Mesodermal cell (in vitro differentiated cells): ENCODE data around the gene MARCKSL1.

Experiments used
- H3K27ac ChIP-seq: 2 replicates; pipeline ENCODE4 v1.7.0; 2013; ENCODE audit warnings: mild to moderate bottlenecking, low read depth, low read length, moderate library complexity; ENCODE audit not compliant: severe bottlenecking
- H3K36me3 ChIP-seq: 2 replicates; pipeline ENCODE4 v1.7.1; 2013; ENCODE audit warnings: mild to moderate bottlenecking, low read length, moderate library complexity; ENCODE audit not compliant: control insufficient read depth, insufficient read depth
- H3K4me1 ChIP-seq: one replicate; pipeline ENCODE4 v1.7.1; 2013; ENCODE audit warnings: mild to moderate bottlenecking, low read length; ENCODE audit not compliant: insufficient read depth, control insufficient read depth, poor library complexity, severe bottlenecking
- H3K4me3 ChIP-seq: 2 replicates; pipeline ENCODE4 v1.7.0; 2013; ENCODE audit warnings: low read length, control low read depth, mild to moderate bottlenecking; ENCODE audit not compliant: insufficient read depth, poor library complexity, severe bottlenecking; ENCODE audit errors: extremely low read depth
- H3K9me3 ChIP-seq: 2 replicates; pipeline ENCODE4 v1.7.1; 2013; ENCODE audit warnings: mild to moderate bottlenecking, low read length, moderate library complexity; ENCODE audit not compliant: control insufficient read depth
- WGBS, 2 experiments: methylation state at CpG; one replicate each; pipeline ENCODE4 v1.1.5; 2013; ENCODE audit warnings: missing lambda C conversion rate in 2 of 2; ENCODE audit not compliant: insufficient coverage in 2 of 2; 5-methylcytosine and 5-hydroxymethylcytosine counted together

Gene MARCKSL1

DNA sequence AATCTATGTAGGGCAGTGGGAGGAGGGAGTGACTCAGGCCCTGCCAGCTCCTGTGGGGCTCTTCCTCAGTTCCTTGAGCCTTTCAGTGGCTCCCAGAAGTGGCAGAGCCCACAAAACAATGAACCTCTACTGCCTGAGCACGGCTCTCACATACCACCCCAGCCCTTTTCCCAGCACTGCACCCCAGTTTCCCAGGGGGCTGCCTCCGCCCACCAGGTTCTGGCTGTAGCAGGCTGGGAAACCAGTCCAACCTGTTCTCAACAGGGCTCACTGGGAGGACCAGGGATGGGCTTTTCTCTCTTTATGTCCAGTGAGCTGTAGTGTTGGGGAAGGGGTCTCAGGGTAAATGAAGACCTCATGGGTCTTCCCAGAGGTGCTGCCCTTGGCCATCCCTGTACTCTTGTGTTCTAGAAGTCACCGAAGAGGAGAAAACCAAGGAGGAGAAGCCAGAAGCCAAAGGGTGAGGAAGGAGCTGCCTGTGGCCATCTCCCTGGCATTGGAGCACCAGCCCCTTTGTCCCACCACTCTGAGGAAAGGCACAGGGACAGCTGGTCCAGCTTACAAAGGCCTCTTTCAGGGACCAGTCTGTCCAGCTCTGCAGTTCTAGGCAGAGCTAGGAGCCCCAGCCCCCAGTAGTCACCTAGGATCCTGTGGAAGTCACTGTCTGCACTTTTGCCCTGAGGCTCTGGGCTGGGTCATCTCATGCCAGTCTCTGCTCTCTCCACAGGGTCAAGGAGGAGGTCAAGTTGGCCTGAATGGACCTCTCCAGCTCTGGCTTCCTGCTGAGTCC, 3.5 kb downstream of the MARCKSL1 start:
- Histone ChIP-seq H3K27ac (peak overlapping the region; percentile 46), H3K9me3 (no peaks in the 10 kb centered on the region), H3K4me3 (no peak overlapping the region), H3K4me1 (peaks cover 24% of the 10 kb centered on the region), H3K36me3 (peaks cover 79% of the 10 kb centered on the region)
- WGBS, 2 experiments, result 90 to 92% methylated on average over 3 of the region's 3 CpGs

DNA sequence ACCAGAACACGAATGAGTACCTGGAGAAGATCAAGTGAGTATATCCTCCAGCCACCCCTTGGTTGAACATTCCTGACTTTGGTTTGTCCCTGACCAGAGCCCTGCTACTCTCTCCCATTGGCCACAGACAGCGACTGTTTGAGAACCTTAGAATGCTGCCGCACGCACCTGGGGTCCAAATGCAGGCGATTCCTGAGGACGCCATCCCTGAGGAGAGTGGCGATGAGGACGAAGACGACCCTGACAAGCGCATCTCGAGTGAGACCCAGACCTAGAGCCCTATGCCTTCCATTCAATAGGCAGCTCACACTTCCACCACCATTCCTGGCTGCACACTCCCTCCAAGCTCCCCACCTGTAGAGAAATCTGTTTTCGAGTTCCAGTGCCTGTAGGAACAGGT, 4.5 kb downstream of the MARCKSL1 start:
- H3K4me1 ChIP-seq, result peaks cover 15% of the 10 kb centered on the region
- H3K9me3 ChIP-seq, result no peaks in the 10 kb centered on the region
- WGBS, 2 experiments, result 95 to 97% methylated on average over 12 of the region's 12 CpGs
- H3K27ac ChIP-seq, result no peak overlapping the region
- H3K4me3 ChIP-seq, result no peak overlapping the region
- H3K36me3 ChIP-seq, result peaks cover 86% of the 10 kb centered on the region

DNA sequence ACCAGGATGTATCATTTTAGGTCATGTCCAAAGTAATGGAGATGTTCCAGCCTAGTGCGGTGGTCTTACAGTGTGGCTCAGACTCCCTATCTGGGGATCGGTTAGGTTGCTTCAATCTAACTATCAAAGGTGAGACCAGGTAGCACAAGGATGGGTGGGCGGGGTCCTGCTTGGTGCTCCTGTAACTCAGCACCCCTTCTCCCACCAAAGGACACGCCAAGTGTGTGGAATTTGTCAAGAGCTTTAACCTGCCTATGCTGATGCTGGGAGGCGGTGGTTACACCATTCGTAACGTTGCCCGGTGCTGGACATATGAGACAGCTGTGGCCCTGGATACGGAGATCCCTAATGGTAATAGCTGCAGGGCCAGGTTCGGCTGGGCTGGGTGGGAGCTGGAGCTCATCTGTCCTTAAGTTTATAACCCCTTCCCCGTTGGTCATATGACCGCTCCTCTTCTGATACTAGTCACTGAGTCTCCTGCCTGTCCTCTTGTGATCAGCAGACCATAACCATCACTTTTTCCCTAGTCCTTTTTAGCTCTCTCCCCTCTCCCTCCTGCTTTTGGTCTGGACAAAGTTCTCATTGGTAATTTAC, 5.4 kb downstream of the MARCKSL1 start:
- Histone ChIP-seq H3K36me3 (peaks cover 94% of the 10 kb centered on the region), H3K9me3 (no peaks in the 10 kb centered on the region), H3K27ac (no peak overlapping the region), H3K4me1 (peaks cover 15% of the 10 kb centered on the region), H3K4me3 (no peak overlapping the region)
- 97 to 98% methylated on average over 12 of the region's 12 CpGs for WGBS, 2 experiments

DNA sequence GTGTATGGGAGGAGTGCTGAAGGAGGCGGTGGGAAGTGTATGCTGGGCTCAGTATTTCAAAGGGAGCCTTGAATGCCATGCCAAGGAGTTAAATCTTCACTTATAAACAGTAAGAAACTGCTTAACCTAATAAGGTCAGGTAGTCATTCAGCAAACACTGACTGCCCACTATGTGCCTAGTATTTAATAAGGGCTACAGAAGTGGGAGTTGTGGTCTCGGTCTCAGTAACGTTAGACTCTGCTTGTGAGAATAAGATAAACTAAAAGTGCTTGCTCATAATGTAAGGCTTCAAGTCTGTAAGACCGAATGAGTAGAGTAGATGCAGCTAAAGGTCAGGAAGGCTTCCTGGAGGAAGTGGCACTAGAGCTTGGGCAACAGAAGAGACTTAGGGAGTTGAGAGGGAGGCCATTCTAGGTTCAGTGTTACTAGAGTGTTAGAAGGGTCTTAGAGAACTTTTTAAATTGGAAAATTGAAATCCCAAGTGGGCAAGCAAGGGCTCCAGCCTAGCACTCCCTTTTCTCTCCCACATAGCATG, 6.0 kb downstream of the MARCKSL1 start:
- peaks cover 96% of the 10 kb centered on the region for H3K36me3 ChIP-seq
- no peak overlapping the region for H3K4me3 ChIP-seq
- no peak overlapping the region for H3K27ac ChIP-seq
- H3K4me1 ChIP-seq, result peaks cover 15% of the 10 kb centered on the region
- no peaks in the 10 kb centered on the region for H3K9me3 ChIP-seq
- WGBS, 2 experiments, result 94 to 96% methylated on average over 3 to 4 of the region's 4 CpGs

GRCh38 chr1:32327204-32327603, 8.8 kb downstream of the MARCKSL1 start:
- 94 to 95% methylated on average over 8 to 9 of the region's 11 CpGs for WGBS, 2 experiments
- Histone ChIP-seq H3K36me3 (peaks cover 92% of the 10 kb centered on the region), H3K9me3 (no peaks in the 10 kb centered on the region), H3K27ac (no peak overlapping the region), H3K4me1 (no peaks in the 10 kb centered on the region), H3K4me3 (no peak overlapping the region)

DNA sequence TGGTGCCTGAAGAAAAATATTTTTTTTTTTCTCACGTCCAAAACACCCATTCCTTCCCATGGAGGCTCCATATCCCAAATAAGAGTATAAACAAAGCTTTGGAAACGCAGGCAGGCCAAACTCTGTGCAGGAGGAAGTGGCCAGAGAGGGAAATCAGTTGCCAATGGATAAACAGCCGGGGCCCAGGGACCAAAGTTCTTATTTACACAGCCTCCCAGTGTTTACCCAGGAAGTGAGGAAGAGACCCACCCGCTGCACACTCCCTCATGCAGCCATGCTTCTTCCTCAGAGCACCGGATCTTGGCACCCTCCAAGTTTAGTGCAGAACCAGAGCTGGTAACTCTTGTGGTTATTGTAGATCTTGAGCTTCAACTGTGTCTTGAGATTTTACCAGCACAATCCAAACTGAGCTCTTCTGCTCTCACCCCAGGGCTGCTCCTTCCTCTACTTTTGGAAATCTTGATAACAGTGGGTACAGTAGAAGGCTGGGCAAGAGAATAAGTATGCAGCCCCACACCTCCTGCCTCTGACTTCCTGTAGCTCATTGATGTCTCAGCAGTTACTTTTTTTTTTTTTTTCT, 14.2 kb downstream of the MARCKSL1 start:
- H3K27ac ChIP-seq, result no peak overlapping the region
- peaks cover 10% of the 10 kb centered on the region for H3K4me1 ChIP-seq
- WGBS, 2 experiments, result 93% methylated on average over 3 of the region's 5 CpGs; no CpG with 5 or more reads in 1 of the 2 experiments
- H3K36me3 ChIP-seq, result peaks cover 83% of the 10 kb centered on the region
- H3K9me3 ChIP-seq, result no peaks in the 10 kb centered on the region
- no peak overlapping the region for H3K4me3 ChIP-seq

GRCh38 chr1:32318127-32318869, 17.7 kb downstream of the MARCKSL1 start:
- H3K27ac ChIP-seq, result no peak overlapping the region
- H3K9me3 ChIP-seq, result no peaks in the 10 kb centered on the region
- 96 to 99% methylated on average over 8 to 9 of the region's 10 CpGs for WGBS, 2 experiments
- H3K36me3 ChIP-seq, result peaks cover 63% of the 10 kb centered on the region
- H3K4me3 ChIP-seq, result no peak overlapping the region
- H3K4me1 ChIP-seq, result peaks cover 10% of the 10 kb centered on the region

DNA sequence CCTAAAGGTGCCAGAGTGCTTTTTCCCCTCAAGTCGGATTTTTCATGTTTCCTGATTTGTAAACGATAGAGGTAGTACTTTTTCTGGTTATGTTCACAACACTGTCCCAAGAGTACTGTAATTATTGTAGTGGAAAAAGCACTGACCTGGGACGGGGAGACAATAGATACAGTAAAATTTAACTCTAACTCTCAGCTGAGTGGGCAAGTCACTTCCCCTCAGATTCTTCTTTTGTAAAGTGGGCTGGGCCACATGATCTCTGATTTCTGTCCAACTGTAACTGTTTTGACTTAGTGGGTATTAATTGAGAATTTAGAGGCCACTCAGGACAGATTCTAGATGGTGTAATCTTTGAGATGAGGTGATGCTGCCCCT, 19.1 kb downstream of the MARCKSL1 start:
- Histone ChIP-seq H3K4me1 (peaks cover 9% of the 10 kb centered on the region), H3K4me3 (no peak overlapping the region), H3K27ac (no peak overlapping the region), H3K36me3 (peaks cover 53% of the 10 kb centered on the region), H3K9me3 (no peaks in the 10 kb centered on the region)
- no CpG with 5 or more reads among the region's 3 CpGs for WGBS, 2 experiments

DNA sequence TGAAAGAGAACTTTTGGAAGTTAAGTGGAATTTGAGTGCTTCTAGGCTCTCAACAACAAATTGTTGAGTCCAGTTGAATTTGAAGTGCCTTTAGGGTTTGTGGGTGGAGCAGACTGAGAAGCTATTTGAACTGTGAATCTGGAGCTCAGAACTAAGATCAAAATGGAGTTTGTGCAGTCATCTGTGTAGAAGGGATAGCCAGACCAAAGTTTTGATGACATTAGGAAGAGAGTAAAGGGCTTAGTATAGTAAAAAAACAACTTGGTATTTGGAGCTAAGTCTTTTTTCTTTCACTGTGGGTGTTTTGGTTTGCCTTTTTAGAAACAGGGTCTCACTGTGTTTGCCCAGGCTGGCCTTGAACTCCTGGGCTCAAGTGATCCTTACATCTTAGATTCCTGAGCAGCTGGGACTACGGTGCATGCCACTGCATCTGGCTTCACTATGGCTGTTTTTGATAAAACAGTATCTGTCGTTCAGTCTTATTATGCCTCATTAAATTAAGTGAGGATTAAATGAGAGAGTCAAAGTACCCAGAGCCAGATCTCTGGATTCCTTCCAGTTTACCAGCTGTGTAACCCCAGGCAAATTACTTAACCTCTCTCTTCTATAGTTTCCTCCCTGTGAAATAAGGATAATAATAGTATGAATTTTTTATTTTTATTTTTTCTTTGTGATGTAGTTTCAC, 24.2 kb downstream of the MARCKSL1 start:
- Histone ChIP-seq H3K36me3 (peaks cover 13% of the 10 kb centered on the region), H3K4me1 (peaks cover 5% of the 10 kb centered on the region)
- 100% methylated on average over 1 of the region's 2 CpGs for WGBS, 2 experiments

DNA sequence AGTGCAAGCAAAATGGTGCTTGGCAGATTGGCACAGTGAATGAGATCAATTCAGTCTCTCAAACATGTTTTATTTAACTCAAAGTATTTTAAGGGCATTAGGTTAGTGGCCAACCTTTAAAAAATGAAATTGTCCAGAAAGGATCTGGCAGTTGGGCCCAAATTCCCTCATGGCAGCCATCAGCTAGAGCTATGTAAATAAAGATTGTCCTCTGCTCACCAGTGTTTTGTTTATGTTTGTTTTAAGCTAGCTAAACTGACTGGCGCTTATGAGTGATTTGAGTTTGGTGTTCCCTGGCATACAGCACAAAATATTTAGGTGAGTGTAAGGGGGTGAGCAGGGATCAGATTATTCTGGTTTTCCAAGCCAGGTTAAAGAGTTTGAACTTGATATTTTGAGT, 26.1 kb downstream of the MARCKSL1 start:
- 100% methylated on average over 1 of the region's 1 CpG for WGBS, 2 experiments

More for the DNA sequence above, 24.2 kb downstream of the MARCKSL1 start:
- Histone ChIP-seq H3K27ac (no peak overlapping the region), H3K9me3 (no peaks in the 10 kb centered on the region), H3K4me3 (no peak overlapping the region)

More for the DNA sequence above, 26.1 kb downstream of the MARCKSL1 start:
- Histone ChIP-seq H3K4me3 (no peak overlapping the region), H3K27ac (no peak overlapping the region), H3K36me3 (peaks cover 24% of the 10 kb centered on the region), H3K4me1 (peaks cover 5% of the 10 kb centered on the region), H3K9me3 (no peaks in the 10 kb centered on the region)
